WTC11 (cell line): ENCODE measurements around the gene TECR. TPM values are rescaled to one million over a fixed set of nuclear protein-coding genes. Genes with fewer than 3 reads are reported as not detected.
A peak's percentile ranks its signal among the peaks of the same experiment; 100 is the strongest.

Experiments
- ATAC-seq: fragments of 200-7000 bp; cut with Tn5 transposase; 2 replicates; pipeline ENCODE4 v1.10.0; 2021; ENCODE audit warnings: mild to moderate bottlenecking, moderate library complexity
- CTCF ChIA-PET: fragments of 300-600 bp; sonication (Branson Sonifier 250); formaldehyde crosslinking; loops from one replicate; lab custom pipeline; 2021; ENCODE audit warnings: antibody characterized with exemption; lab: Charles Lee
- POLR2A ChIA-PET: fragments of 350-600 bp; sonication (Branson Sonifier 250); formaldehyde crosslinking; loops from one replicate; lab custom pipeline; 2021; ENCODE audit warnings: antibody characterized with exemption; lab: Charles Lee
- DNase-seq: peaks from one replicate; pipeline ENCODE4 v3.0.0; 2021; ENCODE audit warnings: low spot score
- H3K27ac Mint-ChIP-seq: 2 replicates; pipeline ENCODE4 v1.8.0; 2021; ENCODE audit warnings: mixed read lengths
- H3K27me3 Mint-ChIP-seq: 2 replicates; pipeline ENCODE4 v1.8.0; 2021; ENCODE audit warnings: low read depth, mild to moderate bottlenecking, moderate library complexity, mixed read lengths
- H3K36me3 Mint-ChIP-seq: 2 replicates; pipeline ENCODE4 v1.8.0; 2021; ENCODE audit warnings: mixed read lengths
- H3K4me1 Mint-ChIP-seq: 2 replicates; pipeline ENCODE4 v1.8.0; 2022; ENCODE audit warnings: mixed read lengths
- H3K4me3 Mint-ChIP-seq: 2 replicates; pipeline ENCODE4 v1.8.0; 2021; ENCODE audit warnings: mild to moderate bottlenecking, moderate library complexity, mixed read lengths
- H3K9me3 Mint-ChIP-seq: 2 replicates; pipeline ENCODE4 v1.8.0; 2021; ENCODE audit warnings: mixed read lengths
- ATF1 ChIP-seq: sonication (generic); formaldehyde crosslinking; IDR thresholded peaks from 2 replicates; pipeline ENCODE4 v1.8.1; 2023; ENCODE audit warnings: mild to moderate bottlenecking, moderate library complexity, missing genetic modification reagents
- ATF6 ChIP-seq: sonication (generic); formaldehyde crosslinking; IDR thresholded peaks from 2 replicates; pipeline ENCODE4 v1.8.1; 2023; ENCODE audit warnings: mild to moderate bottlenecking, missing genetic modification reagents
- CREB1 ChIP-seq: sonication (generic); formaldehyde crosslinking; IDR thresholded peaks from 2 replicates; pipeline ENCODE4 v1.8.0; 2023; ENCODE audit warnings: mild to moderate bottlenecking, missing genetic modification reagents
- EMX1 ChIP-seq: fragments of 250-450 bp; sonication (Bioruptor Pico); IDR thresholded peaks from 2 replicates; pipeline ENCODE4 v1.8.0; 2021; ENCODE audit warnings: mild to moderate bottlenecking
- ERG ChIP-seq: fragments of 250-450 bp; sonication (Bioruptor Pico); IDR thresholded peaks from 2 replicates; pipeline ENCODE4 v1.8.0; 2021; ENCODE audit warnings: mild to moderate bottlenecking
- FOXP1 ChIP-seq: sonication (generic); formaldehyde crosslinking; IDR thresholded peaks from 2 replicates; pipeline ENCODE4 v1.8.0; 2022; ENCODE audit warnings: missing genetic modification reagents, mild to moderate bottlenecking, moderate library complexity, borderline replicate concordance
- NFATC4 ChIP-seq: fragments of 250-450 bp; sonication (Bioruptor Pico); IDR thresholded peaks from 2 replicates; pipeline ENCODE4 v1.9.0; 2021; ENCODE audit warnings: mild to moderate bottlenecking
- NFYB ChIP-seq: sonication (generic); formaldehyde crosslinking; conservative IDR thresholded peaks from 2 replicates; pipeline ENCODE4 v1.8.0; 2022; ENCODE audit warnings: low read depth, missing genetic modification reagents
- PREB ChIP-seq: sonication (generic); formaldehyde crosslinking; IDR thresholded peaks from 2 replicates; pipeline ENCODE4 v1.8.1; 2022; ENCODE audit warnings: mild to moderate bottlenecking, missing genetic modification reagents, moderate library complexity, borderline replicate concordance
- PRRX2 ChIP-seq: fragments of 250-450 bp; sonication (Bioruptor Pico); IDR thresholded peaks from 2 replicates; pipeline ENCODE4 v1.8.0; 2021; ENCODE audit warnings: mild to moderate bottlenecking
- RELA ChIP-seq: sonication (generic); formaldehyde crosslinking; IDR thresholded peaks from 2 replicates; pipeline ENCODE4 v1.8.1; 2022; ENCODE audit warnings: missing genetic modification reagents, mild to moderate bottlenecking, borderline replicate concordance
- SOX15 ChIP-seq: fragments of 250-450 bp; sonication (Bioruptor Pico); IDR thresholded peaks from 2 replicates; pipeline ENCODE4 v1.9.0; 2021; ENCODE audit warnings: mild to moderate bottlenecking
- SP1 ChIP-seq: sonication (generic); formaldehyde crosslinking; conservative IDR thresholded peaks from 2 replicates; pipeline ENCODE4 v1.8.1; 2022; ENCODE audit warnings: missing genetic modification reagents
- TEAD1 ChIP-seq: sonication (generic); formaldehyde crosslinking; IDR thresholded peaks from 2 replicates; pipeline ENCODE4 v1.8.0; 2022; ENCODE audit warnings: mild to moderate bottlenecking, missing genetic modification reagents
- ZBTB21 ChIP-seq: sonication (generic); formaldehyde crosslinking; IDR thresholded peaks from 2 replicates; pipeline ENCODE4 v1.8.1; 2023; ENCODE audit warnings: mild to moderate bottlenecking, missing genetic modification reagents, borderline replicate concordance
- ZNF121 ChIP-seq: sonication (generic); formaldehyde crosslinking; IDR thresholded peaks from 2 replicates; pipeline ENCODE4 v1.8.0; 2023; ENCODE audit warnings: missing genetic modification reagents
- ZNF232 ChIP-seq: sonication (generic); formaldehyde crosslinking; IDR thresholded peaks from 2 replicates; pipeline ENCODE4 v1.8.0; 2022; ENCODE audit warnings: mild to moderate bottlenecking, missing genetic modification reagents
- ZNF396 ChIP-seq: fragments of 250-450 bp; sonication (Bioruptor Pico); IDR thresholded peaks from 2 replicates; pipeline ENCODE4 v1.8.0; 2021; ENCODE audit warnings: mild to moderate bottlenecking, moderate library complexity, borderline replicate concordance
- ZNF416 ChIP-seq: fragments of 250-450 bp; sonication (Bioruptor Pico); IDR thresholded peaks from 2 replicates; pipeline ENCODE4 v1.9.0; 2021; ENCODE audit warnings: mild to moderate bottlenecking, inconsistent platforms
- ZNF423 ChIP-seq: fragments of 250-450 bp; sonication (Bioruptor Pico); IDR thresholded peaks from 2 replicates; pipeline ENCODE4 v2.1.2; 2022; ENCODE audit warnings: mild to moderate bottlenecking, moderate library complexity
- total RNA-seq: library from RNA; stranded (reverse); gene quantifications from 3 replicates; pipeline ENCODE4 v1.2.3, GENCODE V29; 2021
- TF ChIP-seq, protein P1 (sequence below): sonication (generic); formaldehyde crosslinking; IDR thresholded peaks from 2 replicates; pipeline ENCODE4 v1.8.1; 2023; ENCODE audit warnings: mild to moderate bottlenecking, missing genetic modification reagents, moderate library complexity
- TF ChIP-seq, protein P2 (sequence below): fragments of 250-450 bp; sonication (Bioruptor Pico); IDR thresholded peaks from 2 replicates; pipeline ENCODE4 v1.9.0; 2021; ENCODE audit warnings: mild to moderate bottlenecking
- TF ChIP-seq, protein P3 (sequence below): sonication (generic); formaldehyde crosslinking; IDR thresholded peaks from 2 replicates; pipeline ENCODE4 v1.8.0; 2022; ENCODE audit warnings: mild to moderate bottlenecking, missing genetic modification reagents

Gene TECR
- total RNA-seq, 1 experiment from 2014 or later, result 161 TPM

DNA sequence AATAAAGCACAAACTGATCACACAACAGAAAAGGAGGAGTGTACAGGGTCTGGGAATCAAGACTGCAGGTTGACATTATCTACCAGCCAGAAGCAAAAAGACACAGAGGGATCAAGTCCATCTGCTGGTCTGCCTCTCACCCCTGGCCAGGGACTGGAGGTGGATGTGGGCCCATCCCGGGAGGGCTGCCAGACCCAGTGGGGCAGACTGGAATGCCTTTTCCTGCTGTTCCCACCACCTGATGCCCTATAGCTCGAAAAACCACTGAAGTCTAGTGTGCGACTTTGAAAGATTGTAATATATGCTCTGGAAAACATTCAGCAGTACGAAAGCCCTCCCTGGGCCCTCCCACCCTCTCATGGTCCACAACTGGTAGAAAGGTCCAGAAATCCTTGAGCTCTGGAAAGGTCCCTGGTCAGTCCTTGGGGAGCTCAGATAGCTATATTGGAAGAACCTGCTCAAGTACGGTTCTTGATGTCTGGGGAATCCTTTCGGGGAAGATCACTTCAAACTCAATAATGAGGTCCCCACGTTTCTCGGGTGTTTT is 13.8 kb upstream of the TECR start:
- Mint-ChIP-seq H3K9me3 (no peaks in the 10 kb centered on the region), H3K4me1 (peaks cover 27% of the 10 kb centered on the region), H3K27me3 (no peaks in the 10 kb centered on the region), H3K4me3 (peak overlapping the region; percentile 92), H3K27ac (no peak overlapping the region), H3K36me3 (peaks cover 25% of the 10 kb centered on the region)
- CTCF ChIA-PET, result interaction anchor here (1.0 to 3.8 kb wide), 3 partner anchors 10 to 35 kb away, joined by 3 to 29 read pairs (median 3); no protein-coding TSS in a partner anchor
- ATAC-seq (no peak), DNase-seq (no peak)
- POLR2A ChIA-PET, result interaction anchor here (0.8 kb wide), 1 partner anchor 19 kb away, joined by 3 read pairs; no protein-coding TSS in a partner anchor
- TF ChIP-seq FOXP1 (CRISPR knock-in tag) (no peak), CREB1 (no peak), PREB (CRISPR knock-in tag) (no peak), PRRX2 (CRISPR knock-in tag) (no peak), TEAD1 (no peak), ZNF232 (CRISPR knock-in tag) (no peak), ZNF121 (CRISPR knock-in tag) (no peak), ZNF396 (no peak), ZBTB21 (CRISPR knock-in tag) (no peak), ATF6 (CRISPR knock-in tag) (no peak), RELA (CRISPR knock-in tag) (no peak)
- TF ChIP-seq, protein P1, sequence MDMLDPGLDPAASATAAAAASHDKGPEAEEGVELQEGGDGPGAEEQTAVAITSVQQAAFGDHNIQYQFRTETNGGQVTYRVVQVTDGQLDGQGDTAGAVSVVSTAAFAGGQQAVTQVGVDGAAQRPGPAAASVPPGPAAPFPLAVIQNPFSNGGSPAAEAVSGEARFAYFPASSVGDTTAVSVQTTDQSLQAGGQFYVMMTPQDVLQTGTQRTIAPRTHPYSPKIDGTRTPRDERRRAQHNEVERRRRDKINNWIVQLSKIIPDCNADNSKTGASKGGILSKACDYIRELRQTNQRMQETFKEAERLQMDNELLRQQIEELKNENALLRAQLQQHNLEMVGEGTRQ (CRISPR knock-in tag), result no peak
- TF ChIP-seq, protein P2, sequence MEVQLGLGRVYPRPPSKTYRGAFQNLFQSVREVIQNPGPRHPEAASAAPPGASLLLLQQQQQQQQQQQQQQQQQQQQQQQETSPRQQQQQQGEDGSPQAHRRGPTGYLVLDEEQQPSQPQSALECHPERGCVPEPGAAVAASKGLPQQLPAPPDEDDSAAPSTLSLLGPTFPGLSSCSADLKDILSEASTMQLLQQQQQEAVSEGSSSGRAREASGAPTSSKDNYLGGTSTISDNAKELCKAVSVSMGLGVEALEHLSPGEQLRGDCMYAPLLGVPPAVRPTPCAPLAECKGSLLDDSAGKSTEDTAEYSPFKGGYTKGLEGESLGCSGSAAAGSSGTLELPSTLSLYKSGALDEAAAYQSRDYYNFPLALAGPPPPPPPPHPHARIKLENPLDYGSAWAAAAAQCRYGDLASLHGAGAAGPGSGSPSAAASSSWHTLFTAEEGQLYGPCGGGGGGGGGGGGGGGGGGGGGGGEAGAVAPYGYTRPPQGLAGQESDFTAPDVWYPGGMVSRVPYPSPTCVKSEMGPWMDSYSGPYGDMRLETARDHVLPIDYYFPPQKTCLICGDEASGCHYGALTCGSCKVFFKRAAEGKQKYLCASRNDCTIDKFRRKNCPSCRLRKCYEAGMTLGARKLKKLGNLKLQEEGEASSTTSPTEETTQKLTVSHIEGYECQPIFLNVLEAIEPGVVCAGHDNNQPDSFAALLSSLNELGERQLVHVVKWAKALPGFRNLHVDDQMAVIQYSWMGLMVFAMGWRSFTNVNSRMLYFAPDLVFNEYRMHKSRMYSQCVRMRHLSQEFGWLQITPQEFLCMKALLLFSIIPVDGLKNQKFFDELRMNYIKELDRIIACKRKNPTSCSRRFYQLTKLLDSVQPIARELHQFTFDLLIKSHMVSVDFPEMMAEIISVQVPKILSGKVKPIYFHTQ (CRISPR knock-in tag), result no peak
- TF ChIP-seq, protein P3, sequence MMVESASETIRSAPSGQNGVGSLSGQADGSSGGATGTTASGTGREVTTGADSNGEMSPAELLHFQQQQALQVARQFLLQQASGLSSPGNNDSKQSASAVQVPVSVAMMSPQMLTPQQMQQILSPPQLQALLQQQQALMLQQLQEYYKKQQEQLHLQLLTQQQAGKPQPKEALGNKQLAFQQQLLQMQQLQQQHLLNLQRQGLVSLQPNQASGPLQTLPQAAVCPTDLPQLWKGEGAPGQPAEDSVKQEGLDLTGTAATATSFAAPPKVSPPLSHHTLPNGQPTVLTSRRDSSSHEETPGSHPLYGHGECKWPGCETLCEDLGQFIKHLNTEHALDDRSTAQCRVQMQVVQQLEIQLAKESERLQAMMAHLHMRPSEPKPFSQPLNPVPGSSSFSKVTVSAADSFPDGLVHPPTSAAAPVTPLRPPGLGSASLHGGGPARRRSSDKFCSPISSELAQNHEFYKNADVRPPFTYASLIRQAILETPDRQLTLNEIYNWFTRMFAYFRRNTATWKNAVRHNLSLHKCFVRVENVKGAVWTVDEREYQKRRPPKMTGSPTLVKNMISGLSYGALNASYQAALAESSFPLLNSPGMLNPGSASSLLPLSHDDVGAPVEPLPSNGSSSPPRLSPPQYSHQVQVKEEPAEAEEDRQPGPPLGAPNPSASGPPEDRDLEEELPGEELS, result no peak

DNA sequence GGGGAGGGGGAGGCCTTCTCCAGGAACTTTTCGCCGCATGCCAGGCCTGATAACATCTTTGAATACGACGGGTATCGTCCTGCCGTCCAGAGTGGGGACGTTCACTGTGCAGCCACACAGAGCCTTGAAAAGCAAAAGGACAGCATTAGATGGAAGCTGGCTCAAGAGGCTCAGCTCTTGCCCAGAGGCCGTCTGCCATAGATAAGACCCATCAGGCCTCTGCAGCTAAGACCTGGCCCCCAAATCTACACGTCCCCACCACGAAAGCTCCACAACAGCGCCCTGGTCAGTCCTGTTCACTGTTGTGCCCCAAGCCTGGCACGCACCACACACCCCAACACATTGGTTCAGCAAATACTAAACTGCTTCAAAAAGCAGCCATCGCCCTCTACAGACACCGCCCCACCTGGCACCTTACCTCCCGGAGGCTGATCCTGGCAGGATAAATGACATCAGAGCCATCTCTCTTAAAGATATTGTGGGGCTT is 13.3 kb upstream of the TECR start:
- Mint-ChIP-seq H3K36me3 (peaks cover 25% of the 10 kb centered on the region), H3K4me1 (peaks cover 27% of the 10 kb centered on the region), H3K27me3 (no peaks in the 10 kb centered on the region), H3K27ac (peak overlapping the region; percentile 83; the same call in 1 of the 2 replicates), H3K4me3 (peak overlapping the region; percentile 92), H3K9me3 (no peaks in the 10 kb centered on the region)
- ChIA-PET POLR2A (interaction anchor here (0.8 kb wide), 1 partner anchor 20 kb away, joined by 3 read pairs; no protein-coding TSS in a partner anchor), CTCF (interaction anchor here (1.0 to 3.8 kb wide), 4 partner anchors 10 to 35 kb away, joined by 3 to 29 read pairs (median 10); no protein-coding TSS in a partner anchor)
- ATAC-seq (no peak), DNase-seq (no peak)
- TF ChIP-seq NFATC4 (CRISPR knock-in tag) (no peak), ZNF121 (CRISPR knock-in tag) (no peak), ZNF416 (CRISPR knock-in tag) (no peak), NFYB (CRISPR knock-in tag) (no peak), ZNF423 (CRISPR knock-in tag) (no peak), PRRX2 (CRISPR knock-in tag) (no peak), SP1 (CRISPR knock-in tag) (no peak), EMX1 (CRISPR knock-in tag) (no peak), PREB (CRISPR knock-in tag) (no peak), ATF1 (no peak), SOX15 (no peak), ERG (CRISPR knock-in tag) (no peak)
